Measurements from ENCODE around the gene NEFH. TPM values are rescaled to one million over a fixed set of nuclear protein-coding genes. Genes with fewer than 3 reads are reported as not detected.

NEFH gene, protein sequence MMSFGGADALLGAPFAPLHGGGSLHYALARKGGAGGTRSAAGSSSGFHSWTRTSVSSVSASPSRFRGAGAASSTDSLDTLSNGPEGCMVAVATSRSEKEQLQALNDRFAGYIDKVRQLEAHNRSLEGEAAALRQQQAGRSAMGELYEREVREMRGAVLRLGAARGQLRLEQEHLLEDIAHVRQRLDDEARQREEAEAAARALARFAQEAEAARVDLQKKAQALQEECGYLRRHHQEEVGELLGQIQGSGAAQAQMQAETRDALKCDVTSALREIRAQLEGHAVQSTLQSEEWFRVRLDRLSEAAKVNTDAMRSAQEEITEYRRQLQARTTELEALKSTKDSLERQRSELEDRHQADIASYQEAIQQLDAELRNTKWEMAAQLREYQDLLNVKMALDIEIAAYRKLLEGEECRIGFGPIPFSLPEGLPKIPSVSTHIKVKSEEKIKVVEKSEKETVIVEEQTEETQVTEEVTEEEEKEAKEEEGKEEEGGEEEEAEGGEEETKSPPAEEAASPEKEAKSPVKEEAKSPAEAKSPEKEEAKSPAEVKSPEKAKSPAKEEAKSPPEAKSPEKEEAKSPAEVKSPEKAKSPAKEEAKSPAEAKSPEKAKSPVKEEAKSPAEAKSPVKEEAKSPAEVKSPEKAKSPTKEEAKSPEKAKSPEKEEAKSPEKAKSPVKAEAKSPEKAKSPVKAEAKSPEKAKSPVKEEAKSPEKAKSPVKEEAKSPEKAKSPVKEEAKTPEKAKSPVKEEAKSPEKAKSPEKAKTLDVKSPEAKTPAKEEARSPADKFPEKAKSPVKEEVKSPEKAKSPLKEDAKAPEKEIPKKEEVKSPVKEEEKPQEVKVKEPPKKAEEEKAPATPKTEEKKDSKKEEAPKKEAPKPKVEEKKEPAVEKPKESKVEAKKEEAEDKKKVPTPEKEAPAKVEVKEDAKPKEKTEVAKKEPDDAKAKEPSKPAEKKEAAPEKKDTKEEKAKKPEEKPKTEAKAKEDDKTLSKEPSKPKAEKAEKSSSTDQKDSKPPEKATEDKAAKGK
- 0.09 to 0.15 TPM (median 0.11 TPM) in 5 replicates for total RNA-seq (2022; extraction: Qiagen RNA extraction; ENCODE audit: low read depth)

DNA sequence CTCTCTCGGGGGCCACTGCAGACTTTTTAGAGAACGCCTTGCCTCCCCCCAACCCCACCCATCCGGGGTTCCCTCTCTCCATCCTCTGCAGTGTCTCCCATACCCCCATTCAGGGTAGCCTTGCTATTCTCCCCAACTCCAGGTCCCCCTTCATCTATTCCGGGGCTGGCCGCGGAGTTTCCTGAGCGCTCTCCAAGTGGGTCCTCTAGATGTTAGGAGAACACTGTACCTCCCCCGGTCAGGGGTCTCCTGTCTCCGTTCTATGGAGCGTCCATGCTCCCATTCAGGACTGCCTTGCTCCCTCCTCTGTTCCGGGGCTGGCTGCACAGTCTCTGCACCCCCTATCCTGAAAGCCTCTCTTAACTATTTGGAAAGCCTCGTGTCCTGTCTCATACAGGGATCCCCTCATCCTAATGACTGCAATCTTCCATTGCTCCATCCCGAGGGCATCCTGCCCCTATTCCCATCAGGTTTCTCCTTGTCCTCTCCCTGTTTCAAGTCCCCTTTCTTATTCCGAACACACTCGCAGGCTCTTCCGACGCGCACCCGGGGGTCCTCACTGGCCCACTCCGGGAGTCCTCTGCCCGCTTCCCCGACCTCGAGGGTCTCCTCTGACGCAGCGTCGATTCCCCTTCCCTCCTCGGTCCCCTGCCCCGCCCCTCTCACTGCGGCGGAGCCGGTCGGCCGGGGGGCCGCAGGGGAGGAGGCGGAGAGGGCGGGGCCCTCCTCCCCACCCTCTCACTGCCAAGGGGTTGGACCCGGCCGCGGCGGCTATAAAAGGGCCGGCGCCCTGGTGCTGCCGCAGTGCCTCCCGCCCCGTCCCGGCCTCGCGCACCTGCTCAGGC, at the start of gene NEFH:
TSS of gene NEFH (plus strand) at position 802 of the 845 bp plus-strand sequence. CDS start 45 bp downstream, outside the sequence.

DNA sequence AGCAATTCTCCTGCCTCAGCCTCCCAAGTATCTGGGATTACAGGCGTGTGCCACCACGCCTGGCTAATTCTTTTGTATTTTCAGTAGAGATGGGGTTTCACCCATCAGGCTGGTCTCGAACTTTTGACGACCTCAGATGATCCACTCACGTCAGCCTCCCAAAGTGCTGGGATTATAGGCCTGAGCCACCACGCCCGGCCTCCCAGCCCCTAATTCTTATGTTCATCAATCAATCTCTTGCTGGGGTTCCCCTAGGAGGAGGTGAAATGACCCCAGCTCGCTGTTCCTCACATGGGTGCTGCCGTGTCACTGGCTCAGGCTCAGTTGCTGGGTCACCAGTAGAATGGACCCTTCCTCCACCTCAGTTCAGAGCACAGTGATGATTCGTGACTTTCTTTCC, 41.7 kb upstream of the NEFH start, which contains the start of gene RFPL1:
TSS of gene RFPL1 (plus strand) at position 301 of the 400 bp plus-strand sequence.

Other genes with a start within 250 kb of the NEFH start
- gene RHBDD3, start 212.2 kb upstream of the NEFH start, total RNA-seq (2022; extraction: Qiagen RNA extraction; ENCODE audit: low read depth), result 21.5 to 31.6 TPM (median 30.2 TPM) in 5 replicates
- gene EWSR1, start 211.9 kb upstream of the NEFH start, total RNA-seq (2022; extraction: Qiagen RNA extraction; ENCODE audit: low read depth), result 215 to 239 TPM (median 224 TPM) in 5 replicates
- 18.3 to 33.6 TPM (median 29.1 TPM) in 5 replicates for gene GAS2L1, start 173.6 kb upstream of the NEFH start, total RNA-seq (2022; extraction: Qiagen RNA extraction; ENCODE audit: low read depth)
- gene RASL10A, start 164.5 kb upstream of the NEFH start, total RNA-seq (2022; extraction: Qiagen RNA extraction; ENCODE audit: low read depth), result 0.13 to 0.32 TPM (median 0.24 TPM) in 4 of 5 replicates, not detected in the other
- gene AP1B1, start 91.6 kb upstream of the NEFH start, total RNA-seq (2022; extraction: Qiagen RNA extraction; ENCODE audit: low read depth), result 22.3 to 28.7 TPM (median 28.3 TPM) in 5 replicates
- gene RFPL1, start 41.6 kb upstream of the NEFH start, total RNA-seq (2022; extraction: Qiagen RNA extraction; ENCODE audit: low read depth), result not detected in 5 replicates
- 29.3 to 31.6 TPM (median 31.0 TPM) in 5 replicates for gene THOC5, start 73.5 kb downstream of the NEFH start, total RNA-seq (2022; extraction: Qiagen RNA extraction; ENCODE audit: low read depth)
- gene NIPSNAP1, start 100.9 kb downstream of the NEFH start, total RNA-seq (2022; extraction: Qiagen RNA extraction; ENCODE audit: low read depth), result 57.9 to 65.2 TPM (median 63.4 TPM) in 5 replicates
- 12.6 to 17.7 TPM (median 14.0 TPM) in 5 replicates for gene NF2, start 123.4 kb downstream of the NEFH start, total RNA-seq (2022; extraction: Qiagen RNA extraction; ENCODE audit: low read depth)
- gene CABP7, start 239.8 kb downstream of the NEFH start, total RNA-seq (2022; extraction: Qiagen RNA extraction; ENCODE audit: low read depth), result 0.08 to 0.19 TPM (median 0.15 TPM) in 5 replicates